IMR-90 (cell line): Measurements from ENCODE around the gene LINC01488. TPM values are rescaled to one million over a fixed set of nuclear protein-coding genes. Genes with fewer than 3 reads are reported as not detected.
A peak's percentile ranks its signal among the peaks of the same experiment; 100 is the strongest.

Experiments
- ATAC-seq: fragments of 200-7000 bp; cut with Tn5 transposase; 2 replicates; pipeline ENCODE4 v1.9.1; 2020; ENCODE audit warnings: low read depth, mild to moderate bottlenecking, moderate library complexity
- BruUV-seq: library from RNA; stranded (reverse); fragments of 400-500 nt; replicated peaks from 2 replicates; lab custom pipeline; 2021; lab: Mats Ljungman, UMichigan
- CTCF ChIA-PET: fragments of 300-600 bp; formaldehyde crosslinking; extraction: SDS; loops from one replicate; lab custom pipeline; 2021; ENCODE audit warnings: antibody characterized with exemption; lab: Yijun Ruan, JAX
- POLR2A ChIA-PET: fragments of 300-600 bp; sonication (Branson Sonifier 250); formaldehyde crosslinking; loops from one replicate; lab custom pipeline; 2022; ENCODE audit warnings: antibody characterized with exemption; ENCODE audit not compliant: unreplicated experiment; lab: Charles Lee
- DNase-seq: peaks from one replicate; pipeline ENCODE4 v3.0.0; 2013
- H2AFZ ChIP-seq: replicated peaks from 2 replicates; pipeline ENCODE3; 2013; ENCODE audit warnings: low read length, mild to moderate bottlenecking; ENCODE audit not compliant: poor library complexity
- H2AK5ac ChIP-seq: 2 replicates; pipeline ENCODE4 v1.6.1; 2013; ENCODE audit warnings: low read depth, low read length, inconsistent platforms
- H2AK9ac ChIP-seq: replicated peaks from 2 replicates; pipeline ENCODE3; 2013; ENCODE audit warnings: mild to moderate bottlenecking, low read depth, low read length, moderate library complexity; ENCODE audit not compliant: poor library complexity
- H2BK120ac ChIP-seq: 2 replicates; pipeline ENCODE4 v1.6.1; 2013; ENCODE audit warnings: low read depth, low read length, inconsistent platforms
- H2BK15ac ChIP-seq: 3 replicates; pipeline ENCODE4 v1.6.1; 2013; ENCODE audit warnings: low read depth, low read length, inconsistent platforms
- H2BK20ac ChIP-seq: 2 replicates; pipeline ENCODE4 v1.6.1; 2013; ENCODE audit warnings: low read depth, mild to moderate bottlenecking, inconsistent platforms, low read length, moderate library complexity
- H2BK5ac ChIP-seq: 2 replicates; pipeline ENCODE4 v1.6.1; 2013; ENCODE audit warnings: mild to moderate bottlenecking, low read depth, low read length, inconsistent platforms; ENCODE audit not compliant: poor library complexity, severe bottlenecking
- H3K14ac ChIP-seq: replicated peaks from 2 replicates; pipeline ENCODE4 v1.6.1; 2013; ENCODE audit warnings: low read depth, low read length, inconsistent platforms
- H3K18ac ChIP-seq: 2 replicates; pipeline ENCODE4 v1.6.1; 2013; ENCODE audit warnings: low read depth, low read length, control low read depth
- H3K23ac ChIP-seq: 2 replicates; pipeline ENCODE4 v1.6.1; 2013; ENCODE audit warnings: low read depth, low read length, inconsistent platforms
- H3K27ac ChIP-seq: 2 replicates; pipeline ENCODE4 v1.5.1; 2013; ENCODE audit warnings: mild to moderate bottlenecking, control low read depth, low read length; ENCODE audit not compliant: insufficient read depth
- H3K27me3 ChIP-seq: 2 replicates; pipeline ENCODE4 v1.6.1; 2013; ENCODE audit warnings: low read length; ENCODE audit not compliant: control insufficient read depth, insufficient read depth
- H3K36me3 ChIP-seq: 2 replicates; pipeline ENCODE4 v1.6.1; 2013; ENCODE audit warnings: low read length, mixed read lengths; ENCODE audit not compliant: control insufficient read depth, insufficient read depth
- H3K4ac ChIP-seq: 2 replicates; pipeline ENCODE4 v1.6.1; 2013; ENCODE audit warnings: low read depth, low read length, inconsistent platforms
- H3K4me1 ChIP-seq: 2 replicates; pipeline ENCODE4 v1.6.1; 2013; ENCODE audit warnings: low read length, mixed read lengths; ENCODE audit not compliant: control insufficient read depth, insufficient read depth
- H3K4me2 ChIP-seq: 2 replicates; pipeline ENCODE4 v1.6.1; 2013; ENCODE audit warnings: low read depth, mild to moderate bottlenecking, control low read depth, low read length, moderate library complexity
- H3K4me3 ChIP-seq: 2 replicates; pipeline ENCODE4 v1.5.1; 2013; ENCODE audit warnings: low read depth, mild to moderate bottlenecking, control low read depth, low read length, moderate library complexity; ENCODE audit not compliant: insufficient read depth
- H3K56ac ChIP-seq: 2 replicates; pipeline ENCODE4 v1.6.1; 2013; ENCODE audit warnings: low read length, inconsistent platforms; ENCODE audit not compliant: insufficient read depth; ENCODE audit errors: extremely low read depth
- H3K79me1 ChIP-seq, 2 experiments: 2 replicates each; pipeline ENCODE4 v1.6.1; 2013; ENCODE audit warnings: low read length in 2 of 2, inconsistent platforms in 1 of 2, low read depth in 1 of 2
- H3K9ac ChIP-seq: 2 replicates; pipeline ENCODE4 v1.6.1; 2013; ENCODE audit warnings: low read depth, low read length, control low read depth
- H3K9me1 ChIP-seq: 2 replicates; pipeline ENCODE4 v1.6.1; 2013; ENCODE audit warnings: low read length, inconsistent platforms; ENCODE audit not compliant: insufficient read depth
- H3K9me3 ChIP-seq: 2 replicates; pipeline ENCODE4 v1.6.1; 2013; ENCODE audit warnings: low read length; ENCODE audit not compliant: control insufficient read depth, insufficient read depth
- H4K20me1 ChIP-seq: 2 replicates; pipeline ENCODE4 v1.6.1; 2013; ENCODE audit warnings: low read length, inconsistent platforms; ENCODE audit not compliant: insufficient read depth
- H4K5ac ChIP-seq: 2 replicates; pipeline ENCODE4 v1.6.1; 2013; ENCODE audit warnings: mild to moderate bottlenecking, low read depth, low read length, control low read depth
- H4K8ac ChIP-seq, 2 experiments: 2 replicates each; pipeline ENCODE4 v1.6.1; 2013; ENCODE audit warnings: low read depth in 2 of 2, low read length in 2 of 2, control low read depth in 1 of 2, inconsistent platforms in 1 of 2
- H4K91ac ChIP-seq: 2 replicates; pipeline ENCODE4 v1.6.1; 2013; ENCODE audit warnings: low read depth, low read length, inconsistent platforms; ENCODE audit not compliant: insufficient read depth
- CHD1 ChIP-seq: IDR thresholded peaks from 2 replicates; pipeline ENCODE4 v1.6.1; 2012; ENCODE audit warnings: low read depth, low read length, improper control_type of control experiment
- MXI1 ChIP-seq: IDR thresholded peaks from 2 replicates; pipeline ENCODE4 v1.6.1; 2012; ENCODE audit warnings: low read depth, mild to moderate bottlenecking, low read length, moderate library complexity, borderline replicate concordance
- RAD21 ChIP-seq: IDR thresholded peaks from 2 replicates; pipeline ENCODE4 v1.6.1; 2012; ENCODE audit warnings: low read length, improper control_type of control experiment
- RCOR1 ChIP-seq: IDR thresholded peaks from 2 replicates; pipeline ENCODE4 v1.6.1; 2012; ENCODE audit warnings: mild to moderate bottlenecking, low read length, improper control_type of control experiment; ENCODE audit not compliant: insufficient replicate concordance
- RFX5 ChIP-seq: IDR thresholded peaks from 2 replicates; pipeline ENCODE4 v1.8.0; 2012; ENCODE audit warnings: low read depth, mild to moderate bottlenecking, low read length, moderate library complexity
- SMC3 ChIP-seq: fragments of 150-350 bp; IDR thresholded peaks from 2 replicates; pipeline ENCODE4 v1.6.1; 2016; ENCODE audit warnings: low read depth, mild to moderate bottlenecking, antibody characterized with exemption, low read length, moderate library complexity
- USF2 ChIP-seq: fragments of 150-350 bp; IDR thresholded peaks from 2 replicates; pipeline ENCODE4 v1.6.1; 2017; ENCODE audit warnings: mild to moderate bottlenecking, antibody characterized with exemption, low read length, low read depth
- WGBS, 2 experiments: methylation state at CpG; one replicate each; pipeline versions ENCODE4 v1.1.5 to v1.1.7; 2013; ENCODE audit warnings: missing lambda C conversion rate in 2 of 2; ENCODE audit not compliant: insufficient read length in 1 of 2; ENCODE audit errors: extremely low coverage in 2 of 2; 5-methylcytosine and 5-hydroxymethylcytosine counted together
- dilution Hi-C: fragments of 300-500 bp; cut with HindIII; formaldehyde crosslinking; loops from one replicate; pipeline ENCODE4 v1.14.3; 2018; ENCODE audit warnings: low sequenced_read_pairs; ENCODE audit not compliant: unreplicated experiment
- in situ Hi-C: fragments of 300-500 bp; cut with MboI; formaldehyde crosslinking; loops from 3 replicates; pipeline ENCODE4 v1.14.3; 2019; ENCODE audit warnings: low sequenced_read_pairs, inconsistent platforms, mixed read lengths
- intact Hi-C: fragments of 100-400 bp; cut with micrococcal nuclease; formaldehyde crosslinking; loops from 2 replicates; pipeline ENCODE4 v1.10.0; 2022
- polyA plus RNA-seq, 3 experiments: library from polyadenylated mRNA; depleted of rRNA; stranded (reverse); fragments of >200 nt; gene quantifications; 2 replicates each; pipeline ENCODE4 v1.2.3, GENCODE V29; 2012; ENCODE audit warnings: low replicate concordance in 1 of 3
- total RNA-seq: library from RNA; depleted of rRNA; stranded (reverse); fragments of >200 nt; gene quantifications from 2 replicates; pipeline ENCODE4 v1.2.3, GENCODE V29; 2012

LINC01488 gene
- total and polyA plus RNA-seq, 2 of the 4 experiments (the other 2 are of a cell fraction) = not detected

DNA sequence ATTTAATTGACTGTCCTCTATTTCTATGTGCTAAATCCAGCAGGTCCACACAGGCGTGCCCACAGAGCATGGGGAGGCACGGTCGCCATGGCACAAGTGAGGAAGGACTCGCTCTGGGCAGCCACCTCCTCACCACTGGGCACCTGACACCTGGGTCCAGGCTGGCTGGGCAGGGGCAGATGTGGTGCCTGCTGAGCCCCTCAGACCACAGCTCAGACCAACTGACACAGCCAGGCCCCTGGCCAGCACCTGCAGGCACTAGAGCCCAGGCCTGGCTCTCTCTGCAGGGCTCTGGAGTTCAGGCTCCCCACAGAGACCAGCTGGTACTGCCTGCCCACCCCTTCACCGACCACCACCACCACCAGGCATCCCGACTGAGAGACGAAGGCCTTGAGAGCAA lies 27.9 kb downstream of the LINC01488 start:
- peak overlapping the region; percentile 80 for H2AK9ac ChIP-seq
- in situ Hi-C loops = no loop called here
- 100% methylated on average over 1 of the region's 7 CpGs; no CpG with 5 or more reads in 1 of the 2 experiments for WGBS, 2 experiments

More for the DNA sequence above, 27.9 kb downstream of the LINC01488 start:
- no peak for ATAC-seq
- Histone ChIP-seq H3K9me1 (peaks cover 15% of the 10 kb centered on the region; the same call in 1 of the 2 replicates), H4K5ac (no peak overlapping the region), H3K9ac (no peak overlapping the region), H4K20me1 (no peaks in the 10 kb centered on the region), H2BK15ac (no peak overlapping the region), H3K4me2 (no peak overlapping the region), H3K9me3 (peaks cover 2% of the 10 kb centered on the region; the same call in 1 of the 2 replicates), H3K36me3 (no peaks in the 10 kb centered on the region), H2BK5ac (no peak overlapping the region), H3K56ac (no peak overlapping the region), H3K14ac (peak overlapping the region; percentile 68), H4K8ac (peak overlapping the region in 1 of 2 experiments; percentile 47; a peak in 1 of 4 replicates), H3K18ac (no peak overlapping the region), H4K91ac (0 out of 2 replicates have a peak overlapping the region, but pooled peaks have one; percentile 70), H3K4me3 (no peak overlapping the region), H2BK120ac (peak overlapping the region; percentile 90), H2AK5ac (peak overlapping the region; percentile 59; the same call in 1 of the 2 replicates), H3K4ac (peak overlapping the region; percentile 91), H2AFZ (peak overlapping the region; percentile 68), H3K27ac (no peak overlapping the region), H3K27me3 (no peaks in the 10 kb centered on the region), H2BK20ac (peak overlapping the region; percentile 26; the same call in 1 of the 2 replicates), H3K79me1 (peaks cover 0 to 5% of the 10 kb centered on the region in 2 experiments; a peak in 1 of 4 replicates), H3K4me1 (peaks cover 8% of the 10 kb centered on the region), H3K23ac (no peak overlapping the region)
- ChIA-PET POLR2A (no interaction called here), CTCF (no interaction called here)
- dilution Hi-C loops = no loop called here
- intact Hi-C loops = no loop called here
- DNase-seq = no peak
- BruUV-seq = no TSS peak
- no peak for TF ChIP-seq CHD1
- no peak for TF ChIP-seq SMC3
- no peak for TF ChIP-seq RAD21
- TF ChIP-seq MXI1 = no peak
- TF ChIP-seq USF2 = no peak
- TF ChIP-seq RFX5 = no peak
- no peak for TF ChIP-seq RCOR1
